NCI-H2081 (cell line): ENCODE measurements around the gene CYP2W1.
"Not testable (repeated sequence)": the region's sequence is repeated elsewhere in the genome, so short reads cannot be mapped to it uniquely, and the experiment has no call there.

Source experiments
- DNase-seq, 2 experiments: peaks; one replicate each; lab custom pipeline; 2025; lab: John Stamatoyannopoulos, UW

The CYP2W1 gene

DNA sequence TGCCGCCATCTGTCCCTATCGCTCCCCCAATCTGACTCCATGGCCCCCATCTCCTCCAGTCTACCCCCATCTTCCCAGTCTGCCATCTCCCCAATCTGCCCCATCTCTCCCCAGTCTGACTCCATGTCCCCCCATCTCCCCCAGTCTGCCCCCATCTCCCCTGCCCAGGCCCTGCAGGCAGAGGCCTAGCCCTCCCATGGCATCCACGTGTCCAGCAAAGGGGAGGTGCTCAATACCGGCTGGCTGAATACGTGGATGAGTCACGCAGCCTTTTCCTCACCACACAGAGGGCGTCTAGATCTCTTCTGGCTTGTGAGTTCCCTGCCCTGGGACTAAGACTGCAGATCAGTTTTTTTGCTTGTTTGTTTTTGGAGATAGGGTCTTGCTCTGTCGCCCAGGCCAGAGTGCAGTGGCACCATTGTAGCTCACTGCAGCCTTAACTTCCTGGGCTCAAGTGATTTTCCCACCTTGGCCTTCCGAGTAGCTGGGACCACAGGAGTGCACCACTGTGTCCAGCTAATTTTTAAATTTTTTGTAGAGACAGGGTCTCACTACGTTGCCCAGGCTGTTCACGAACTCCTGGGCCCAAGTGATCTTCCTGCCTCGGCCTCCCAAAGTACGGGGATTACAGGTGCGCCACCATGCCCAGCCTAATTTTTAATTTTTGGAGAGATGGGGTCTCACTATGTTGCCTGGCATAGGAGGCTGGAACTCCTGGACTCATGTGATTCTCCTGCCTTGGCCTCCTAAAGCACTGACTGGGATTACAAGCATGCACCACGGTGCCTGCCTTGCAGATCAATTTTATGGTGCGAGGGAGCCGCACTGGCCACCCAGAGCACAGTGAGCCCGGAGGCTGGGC, 46.0 kb downstream of the CYP2W1 start:
- DNase-seq: peak; percentile 41 to 57

DNA sequence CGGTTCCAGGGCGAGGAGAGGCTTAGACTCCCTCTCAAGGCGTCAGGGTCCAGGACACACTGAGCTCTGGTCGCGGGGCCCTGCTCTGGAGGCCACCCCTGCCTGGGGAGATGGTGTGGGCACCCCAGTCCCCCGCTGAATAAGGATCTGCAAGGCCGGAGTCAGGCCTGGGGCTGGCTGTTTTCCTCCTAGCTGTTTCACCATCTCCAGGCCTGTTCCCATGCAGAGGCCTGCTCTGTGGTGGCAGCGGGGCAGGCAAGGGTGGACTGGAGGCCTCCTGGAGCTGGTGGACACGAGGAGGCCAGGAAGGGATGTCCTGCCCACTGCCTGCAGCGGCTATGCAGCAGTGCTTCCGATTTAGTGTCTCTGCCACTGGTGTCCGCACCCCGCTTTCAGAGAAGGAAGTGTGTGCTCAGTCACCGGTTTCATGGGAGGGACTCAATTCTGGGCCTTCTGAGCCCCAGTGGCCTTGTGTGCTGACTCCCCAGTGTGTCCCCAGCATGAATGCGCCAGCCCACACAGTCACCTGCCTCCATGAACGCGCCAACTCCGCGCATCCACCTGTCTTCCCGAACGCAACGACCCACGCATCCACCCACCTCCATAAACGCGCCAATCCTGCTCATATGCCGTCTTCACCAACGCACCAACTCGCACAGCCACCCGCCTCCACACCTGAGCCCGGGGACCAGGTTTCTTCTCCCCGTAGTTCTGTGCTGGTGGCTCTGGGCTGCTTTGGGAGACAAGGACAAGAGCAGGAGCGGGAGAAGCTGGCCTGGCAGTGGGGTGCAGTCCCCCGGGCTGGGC, 46.9 kb downstream of the CYP2W1 start:
- no peak for DNase-seq

DNA sequence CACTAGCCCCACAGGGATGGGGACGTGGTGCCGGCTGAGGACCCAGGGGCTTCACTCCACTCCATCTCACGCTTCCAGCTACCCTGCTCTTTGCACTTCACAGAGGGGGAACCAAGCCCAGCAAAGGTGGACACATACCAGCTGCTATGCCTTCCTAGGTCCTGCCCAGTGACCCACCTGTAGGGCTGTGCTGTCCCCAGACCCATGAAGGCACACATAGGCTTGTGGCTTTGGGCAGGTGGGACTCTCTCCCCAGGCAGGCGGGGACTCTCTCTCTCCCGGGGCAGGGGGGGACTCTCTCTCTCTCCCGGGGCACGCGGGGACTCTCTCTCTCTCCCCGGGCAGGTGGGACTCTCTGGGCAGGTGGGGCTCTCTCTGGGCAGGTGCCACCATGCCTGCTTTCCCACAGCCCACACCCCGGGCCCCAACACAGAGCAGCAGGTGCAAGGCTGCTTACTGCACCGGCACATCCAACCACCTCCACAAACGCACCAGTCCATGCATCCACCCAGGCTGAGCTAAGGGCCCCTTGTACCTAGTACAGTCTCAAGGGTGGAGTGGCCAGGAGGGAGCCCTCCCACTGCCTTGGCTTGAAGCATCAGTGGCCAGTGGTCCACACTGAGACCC, 47.6 kb downstream of the CYP2W1 start:
- DNase-seq: no peak

DNA sequence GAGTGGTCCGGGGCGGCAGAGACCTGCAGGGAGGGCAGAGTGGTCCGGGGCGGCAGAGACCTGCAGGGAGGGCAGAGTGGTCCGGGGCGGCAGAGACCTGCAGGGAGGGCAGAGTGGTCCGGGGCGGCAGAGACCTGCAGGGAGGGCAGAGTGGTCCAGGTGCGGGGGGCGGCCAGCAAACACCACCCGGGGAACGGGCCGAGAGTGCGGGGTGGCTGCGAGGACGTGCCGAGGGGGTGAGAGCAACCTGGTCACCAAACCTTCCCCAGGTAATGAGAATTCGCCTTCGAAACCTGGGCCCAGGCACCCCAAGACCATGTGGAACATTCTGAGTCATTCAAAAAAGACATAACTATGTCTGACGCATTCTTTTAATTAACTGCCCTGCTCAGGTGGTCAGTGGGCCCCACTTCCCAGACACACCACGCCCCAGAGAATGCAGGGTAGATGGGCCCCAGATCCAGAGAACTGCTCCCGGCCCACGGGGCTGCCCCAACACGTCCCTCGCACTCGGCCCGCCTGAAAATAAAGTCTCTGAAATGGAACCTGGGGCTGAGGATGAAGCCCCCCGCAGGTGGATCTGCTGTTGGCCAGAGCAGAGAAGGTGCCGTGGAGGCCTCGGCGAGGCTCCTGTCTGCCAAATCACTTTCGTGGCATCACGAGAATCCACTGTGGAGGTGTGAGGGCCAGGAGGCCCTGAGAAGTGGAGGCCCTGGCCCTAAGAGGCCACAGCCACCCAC, 48.9 kb downstream of the CYP2W1 start:
- no peak for DNase-seq

GRCh38 chr7:1032536-1033181, 49.7 kb downstream of the CYP2W1 start:
- no peak for DNase-seq

- no peak for DNase-seq
Observed at GRCh38 chr7:1033546-1034145, 50.7 kb downstream of the CYP2W1 start.

- not testable (repeated sequence) for DNase-seq
Observed at GRCh38 chr7:1034769-1035168, 51.8 kb downstream of the CYP2W1 start.

- DNase-seq: not testable (repeated sequence)
Observed at GRCh38 chr7:1036164-1036928, 53.4 kb downstream of the CYP2W1 start.
